ENCODE results near the gene ZNF260. TPM values are rescaled to one million over a fixed set of nuclear protein-coding genes. Genes with fewer than 3 reads are reported as not detected.

The ZNF260 gene
- total and polyA plus RNA-seq, 2 of the 13 experiments (the other 11 are each of a cell fraction or from before 2014, with no cell fraction given): 2.8 to 10.5 TPM

DNA sequence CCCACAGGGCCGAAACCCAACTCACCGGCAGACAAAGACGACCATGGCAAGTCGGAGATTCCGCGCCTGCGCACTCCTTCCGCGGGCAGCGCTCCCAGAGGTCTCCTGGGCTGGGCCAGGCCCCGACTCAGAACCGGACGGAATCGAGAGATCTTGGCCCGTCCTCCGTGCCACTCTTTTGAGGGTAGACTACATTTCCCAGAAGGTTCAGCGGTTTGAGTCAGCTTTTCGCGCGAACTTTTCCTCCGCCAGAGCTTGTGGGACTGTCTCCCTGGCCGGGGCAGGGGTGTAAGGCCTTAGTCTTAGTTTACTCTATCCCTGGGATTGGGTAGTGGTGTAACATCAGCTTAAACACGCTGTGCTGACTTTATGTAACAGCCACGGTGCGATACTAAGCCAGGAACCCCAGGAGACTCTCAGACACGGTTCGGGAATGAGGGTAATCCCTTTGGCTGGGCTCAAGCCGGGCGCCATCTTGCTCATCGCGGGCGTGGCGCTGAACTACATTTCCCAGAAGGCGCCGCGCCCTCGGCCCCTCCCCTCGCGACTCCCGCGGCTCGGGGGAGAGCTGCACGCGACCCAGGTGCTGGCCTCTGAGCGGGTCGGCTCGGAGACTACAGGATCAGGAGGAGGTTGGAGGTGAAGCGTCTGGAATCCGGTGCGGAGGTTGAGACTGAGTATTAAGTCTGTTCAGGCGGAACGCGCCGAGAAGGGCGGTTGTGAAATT lies at the start of gene ZNF260 (continued):
- TF ChIP-seq MED1 (CRISPR knock-in tag; IDR thresholded peaks at IDR 0.05) (peak; percentile 38; the same call in 1 of the 2 replicates), ZSCAN21 (CRISPR knock-in tag; IDR thresholded peaks at IDR 0.05; ENCODE audit: borderline replicate concordance) (peak; percentile 7; the same call in 1 of the 2 replicates), SNAPC4 (CRISPR knock-in tag; IDR thresholded peaks at IDR 0.05) (peak; percentile 94), BORCS8-MEF2B (CRISPR knock-in tag; IDR thresholded peaks at IDR 0.05) (no peak), ZBTB1 (CRISPR knock-in tag; IDR thresholded peaks at IDR 0.05; ENCODE audit: borderline replicate concordance) (no peak), FOSL2 (CRISPR knock-in tag; IDR thresholded peaks at IDR 0.05) (peak; percentile 72), HNRNPUL1 (IDR thresholded peaks at IDR 0.05; ENCODE audit: low read depth, low read length) (no peak), GATAD1 (CRISPR knock-in tag; IDR thresholded peaks at IDR 0.05) (peak; percentile 85), FOXJ3 (CRISPR knock-in tag; IDR thresholded peaks at IDR 0.05; ENCODE audit: borderline replicate concordance) (0 out of 2 replicates have a peak, but pooled peaks have one; percentile 23), ZNF138 (CRISPR knock-in tag; IDR thresholded peaks at IDR 0.05; ENCODE audit: low read depth) (no peak)
- TF ChIP-seq, protein P1, sequence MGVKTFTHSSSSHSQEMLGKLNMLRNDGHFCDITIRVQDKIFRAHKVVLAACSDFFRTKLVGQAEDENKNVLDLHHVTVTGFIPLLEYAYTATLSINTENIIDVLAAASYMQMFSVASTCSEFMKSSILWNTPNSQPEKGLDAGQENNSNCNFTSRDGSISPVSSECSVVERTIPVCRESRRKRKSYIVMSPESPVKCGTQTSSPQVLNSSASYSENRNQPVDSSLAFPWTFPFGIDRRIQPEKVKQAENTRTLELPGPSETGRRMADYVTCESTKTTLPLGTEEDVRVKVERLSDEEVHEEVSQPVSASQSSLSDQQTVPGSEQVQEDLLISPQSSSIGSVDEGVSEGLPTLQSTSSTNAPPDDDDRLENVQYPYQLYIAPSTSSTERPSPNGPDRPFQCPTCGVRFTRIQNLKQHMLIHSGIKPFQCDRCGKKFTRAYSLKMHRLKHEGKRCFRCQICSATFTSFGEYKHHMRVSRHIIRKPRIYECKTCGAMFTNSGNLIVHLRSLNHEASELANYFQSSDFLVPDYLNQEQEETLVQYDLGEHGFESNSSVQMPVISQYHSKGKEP (CRISPR knock-in tag; IDR thresholded peaks at IDR 0.05): no peak
- TF ChIP-seq, protein P2, sequence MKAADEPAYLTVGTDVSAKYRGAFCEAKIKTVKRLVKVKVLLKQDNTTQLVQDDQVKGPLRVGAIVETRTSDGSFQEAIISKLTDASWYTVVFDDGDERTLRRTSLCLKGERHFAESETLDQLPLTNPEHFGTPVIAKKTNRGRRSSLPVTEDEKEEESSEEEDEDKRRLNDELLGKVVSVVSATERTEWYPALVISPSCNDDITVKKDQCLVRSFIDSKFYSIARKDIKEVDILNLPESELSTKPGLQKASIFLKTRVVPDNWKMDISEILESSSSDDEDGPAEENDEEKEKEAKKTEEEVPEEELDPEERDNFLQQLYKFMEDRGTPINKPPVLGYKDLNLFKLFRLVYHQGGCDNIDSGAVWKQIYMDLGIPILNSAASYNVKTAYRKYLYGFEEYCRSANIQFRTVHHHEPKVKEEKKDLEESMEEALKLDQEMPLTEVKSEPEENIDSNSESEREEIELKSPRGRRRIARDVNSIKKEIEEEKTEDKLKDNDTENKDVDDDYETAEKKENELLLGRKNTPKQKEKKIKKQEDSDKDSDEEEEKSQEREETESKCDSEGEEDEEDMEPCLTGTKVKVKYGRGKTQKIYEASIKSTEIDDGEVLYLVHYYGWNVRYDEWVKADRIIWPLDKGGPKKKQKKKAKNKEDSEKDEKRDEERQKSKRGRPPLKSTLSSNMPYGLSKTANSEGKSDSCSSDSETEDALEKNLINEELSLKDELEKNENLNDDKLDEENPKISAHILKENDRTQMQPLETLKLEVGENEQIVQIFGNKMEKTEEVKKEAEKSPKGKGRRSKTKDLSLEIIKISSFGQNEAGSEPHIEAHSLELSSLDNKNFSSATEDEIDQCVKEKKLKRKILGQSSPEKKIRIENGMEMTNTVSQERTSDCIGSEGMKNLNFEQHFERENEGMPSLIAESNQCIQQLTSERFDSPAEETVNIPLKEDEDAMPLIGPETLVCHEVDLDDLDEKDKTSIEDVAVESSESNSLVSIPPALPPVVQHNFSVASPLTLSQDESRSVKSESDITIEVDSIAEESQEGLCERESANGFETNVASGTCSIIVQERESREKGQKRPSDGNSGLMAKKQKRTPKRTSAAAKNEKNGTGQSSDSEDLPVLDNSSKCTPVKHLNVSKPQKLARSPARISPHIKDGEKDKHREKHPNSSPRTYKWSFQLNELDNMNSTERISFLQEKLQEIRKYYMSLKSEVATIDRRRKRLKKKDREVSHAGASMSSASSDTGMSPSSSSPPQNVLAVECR (CRISPR knock-in tag; IDR thresholded peaks at IDR 0.05; ENCODE audit: borderline replicate concordance): peak; percentile 94
- TF ChIP-seq, protein P3, sequence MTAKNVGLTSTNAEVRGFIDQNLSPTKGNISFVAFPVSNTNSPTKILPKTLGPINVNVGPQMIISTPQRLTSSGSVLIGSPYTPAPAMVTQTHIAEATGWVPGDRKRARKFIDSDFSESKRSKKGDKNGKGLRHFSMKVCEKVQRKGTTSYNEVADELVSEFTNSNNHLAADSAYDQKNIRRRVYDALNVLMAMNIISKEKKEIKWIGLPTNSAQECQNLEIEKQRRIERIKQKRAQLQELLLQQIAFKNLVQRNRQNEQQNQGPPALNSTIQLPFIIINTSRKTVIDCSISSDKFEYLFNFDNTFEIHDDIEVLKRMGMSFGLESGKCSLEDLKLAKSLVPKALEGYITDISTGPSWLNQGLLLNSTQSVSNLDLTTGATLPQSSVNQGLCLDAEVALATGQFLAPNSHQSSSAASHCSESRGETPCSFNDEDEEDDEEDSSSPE (CRISPR knock-in tag; IDR thresholded peaks at IDR 0.05): peak; percentile 86

All from HepG2 (cell line).